HL-60 (cell line): ENCODE data around the gene WWP2.

Experiments used
- DNase-seq, 2 experiments: peaks; one replicate each; pipeline ENCODE4 v3.0.0-alpha.2; 2010 to 2020; ENCODE audit warnings: low read depth in 1 of 2, low spot score in 1 of 2
- H3K27ac ChIP-seq: fragments of 250-450 bp; sonication (Bioruptor Pico); replicated peaks from 2 replicates; pipeline ENCODE4 v1.5.1; 2020; ENCODE audit warnings: mild to moderate bottlenecking, moderate library complexity
- H3K27me3 ChIP-seq: fragments of 250-450 bp; sonication (Bioruptor Pico); 2 replicates; pipeline ENCODE4 v1.5.1; 2021; ENCODE audit warnings: mild to moderate bottlenecking, moderate library complexity; ENCODE audit not compliant: insufficient read depth, poor library complexity, severe bottlenecking
- H3K4me3 ChIP-seq: replicated peaks from 2 replicates; pipeline ENCODE4 v1.5.1; 2011; ENCODE audit warnings: mild to moderate bottlenecking, control low read depth, low read length; ENCODE audit not compliant: insufficient read depth
- GABPA ChIP-seq: IDR thresholded peaks from 2 replicates; pipeline ENCODE4 v1.6.1; 2012; ENCODE audit warnings: low read depth
- POLR2AphosphoS5 ChIP-seq: IDR thresholded peaks from 2 replicates; pipeline ENCODE4 v1.6.1; 2012; ENCODE audit warnings: low read depth
- SPI1 ChIP-seq: IDR thresholded peaks from 2 replicates; pipeline ENCODE4 v1.6.1; 2012; ENCODE audit warnings: low read depth, mild to moderate bottlenecking, borderline replicate concordance
- TF ChIP-seq, protein P1 (sequence below): IDR thresholded peaks from 2 replicates; pipeline ENCODE4 v1.6.1; 2012; ENCODE audit warnings: low read depth; ENCODE audit not compliant: insufficient replicate concordance
- TF ChIP-seq, protein P2 (sequence below): IDR thresholded peaks from one replicate; pipeline ENCODE4 v1.5.1; 2011; ENCODE audit warnings: low read length, control low read depth, inconsistent platforms; ENCODE audit not compliant: insufficient read depth

WWP2 gene

DNA sequence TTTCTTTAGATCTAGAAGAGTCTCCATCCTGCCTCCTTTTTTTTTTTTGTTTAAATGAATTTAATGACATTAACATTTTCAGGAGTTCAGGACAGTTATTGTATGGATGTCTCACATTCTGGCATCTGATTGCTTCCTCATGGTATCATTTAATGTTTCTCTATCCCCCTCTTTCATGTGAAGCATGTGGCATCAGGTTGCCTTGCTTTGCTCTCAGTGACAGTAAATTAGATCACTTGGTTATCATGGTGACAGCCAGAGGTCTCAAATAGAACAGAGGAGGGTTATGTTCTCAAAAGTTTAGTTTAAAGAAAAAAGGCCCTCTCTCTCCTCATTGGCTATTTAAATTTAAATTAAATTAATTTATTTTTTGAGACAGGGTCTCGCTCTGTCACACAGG, 74.1 kb downstream of the WWP2 start:
- no peak for DNase-seq
- Histone ChIP-seq H3K27me3 (no peaks in the 10 kb centered on the region), H3K4me3 (no peak overlapping the region), H3K27ac (no peak overlapping the region)
- TF ChIP-seq, protein P1, sequence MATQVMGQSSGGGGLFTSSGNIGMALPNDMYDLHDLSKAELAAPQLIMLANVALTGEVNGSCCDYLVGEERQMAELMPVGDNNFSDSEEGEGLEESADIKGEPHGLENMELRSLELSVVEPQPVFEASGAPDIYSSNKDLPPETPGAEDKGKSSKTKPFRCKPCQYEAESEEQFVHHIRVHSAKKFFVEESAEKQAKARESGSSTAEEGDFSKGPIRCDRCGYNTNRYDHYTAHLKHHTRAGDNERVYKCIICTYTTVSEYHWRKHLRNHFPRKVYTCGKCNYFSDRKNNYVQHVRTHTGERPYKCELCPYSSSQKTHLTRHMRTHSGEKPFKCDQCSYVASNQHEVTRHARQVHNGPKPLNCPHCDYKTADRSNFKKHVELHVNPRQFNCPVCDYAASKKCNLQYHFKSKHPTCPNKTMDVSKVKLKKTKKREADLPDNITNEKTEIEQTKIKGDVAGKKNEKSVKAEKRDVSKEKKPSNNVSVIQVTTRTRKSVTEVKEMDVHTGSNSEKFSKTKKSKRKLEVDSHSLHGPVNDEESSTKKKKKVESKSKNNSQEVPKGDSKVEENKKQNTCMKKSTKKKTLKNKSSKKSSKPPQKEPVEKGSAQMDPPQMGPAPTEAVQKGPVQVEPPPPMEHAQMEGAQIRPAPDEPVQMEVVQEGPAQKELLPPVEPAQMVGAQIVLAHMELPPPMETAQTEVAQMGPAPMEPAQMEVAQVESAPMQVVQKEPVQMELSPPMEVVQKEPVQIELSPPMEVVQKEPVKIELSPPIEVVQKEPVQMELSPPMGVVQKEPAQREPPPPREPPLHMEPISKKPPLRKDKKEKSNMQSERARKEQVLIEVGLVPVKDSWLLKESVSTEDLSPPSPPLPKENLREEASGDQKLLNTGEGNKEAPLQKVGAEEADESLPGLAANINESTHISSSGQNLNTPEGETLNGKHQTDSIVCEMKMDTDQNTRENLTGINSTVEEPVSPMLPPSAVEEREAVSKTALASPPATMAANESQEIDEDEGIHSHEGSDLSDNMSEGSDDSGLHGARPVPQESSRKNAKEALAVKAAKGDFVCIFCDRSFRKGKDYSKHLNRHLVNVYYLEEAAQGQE = no peak
- TF ChIP-seq GABPA (no peak), POLR2AphosphoS5 (no peak), SPI1 (no peak)
- TF ChIP-seq, protein P2, sequence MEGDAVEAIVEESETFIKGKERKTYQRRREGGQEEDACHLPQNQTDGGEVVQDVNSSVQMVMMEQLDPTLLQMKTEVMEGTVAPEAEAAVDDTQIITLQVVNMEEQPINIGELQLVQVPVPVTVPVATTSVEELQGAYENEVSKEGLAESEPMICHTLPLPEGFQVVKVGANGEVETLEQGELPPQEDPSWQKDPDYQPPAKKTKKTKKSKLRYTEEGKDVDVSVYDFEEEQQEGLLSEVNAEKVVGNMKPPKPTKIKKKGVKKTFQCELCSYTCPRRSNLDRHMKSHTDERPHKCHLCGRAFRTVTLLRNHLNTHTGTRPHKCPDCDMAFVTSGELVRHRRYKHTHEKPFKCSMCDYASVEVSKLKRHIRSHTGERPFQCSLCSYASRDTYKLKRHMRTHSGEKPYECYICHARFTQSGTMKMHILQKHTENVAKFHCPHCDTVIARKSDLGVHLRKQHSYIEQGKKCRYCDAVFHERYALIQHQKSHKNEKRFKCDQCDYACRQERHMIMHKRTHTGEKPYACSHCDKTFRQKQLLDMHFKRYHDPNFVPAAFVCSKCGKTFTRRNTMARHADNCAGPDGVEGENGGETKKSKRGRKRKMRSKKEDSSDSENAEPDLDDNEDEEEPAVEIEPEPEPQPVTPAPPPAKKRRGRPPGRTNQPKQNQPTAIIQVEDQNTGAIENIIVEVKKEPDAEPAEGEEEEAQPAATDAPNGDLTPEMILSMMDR = no peak

DNA sequence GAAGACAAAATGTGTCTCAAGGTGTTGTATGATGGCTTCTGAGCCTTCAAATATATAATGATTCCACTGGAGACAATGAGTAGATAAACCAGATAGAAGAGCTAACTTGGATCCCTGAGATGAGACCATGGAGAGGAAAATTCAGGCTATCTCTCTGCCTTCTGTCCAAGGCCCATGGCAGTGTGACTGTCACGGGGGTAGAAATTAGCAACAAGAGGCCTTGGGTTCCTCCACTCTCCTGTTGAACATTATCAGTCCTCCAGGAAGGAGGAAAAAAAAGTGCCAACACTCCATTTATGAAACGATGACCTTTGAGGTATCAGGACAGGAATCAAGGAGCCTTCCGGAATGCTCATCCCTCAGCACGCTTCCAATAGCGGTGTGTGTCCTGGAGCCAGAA, 75.2 kb downstream of the WWP2 start:
- no peak overlapping the region for H3K27ac ChIP-seq
- H3K4me3 ChIP-seq = no peak overlapping the region
- no peak for DNase-seq
- no peaks in the 10 kb centered on the region for H3K27me3 ChIP-seq
- TF ChIP-seq, protein P2 = no peak
- TF ChIP-seq SPI1 (no peak), GABPA (no peak), POLR2AphosphoS5 (no peak)
- TF ChIP-seq, protein P1 = no peak

DNA sequence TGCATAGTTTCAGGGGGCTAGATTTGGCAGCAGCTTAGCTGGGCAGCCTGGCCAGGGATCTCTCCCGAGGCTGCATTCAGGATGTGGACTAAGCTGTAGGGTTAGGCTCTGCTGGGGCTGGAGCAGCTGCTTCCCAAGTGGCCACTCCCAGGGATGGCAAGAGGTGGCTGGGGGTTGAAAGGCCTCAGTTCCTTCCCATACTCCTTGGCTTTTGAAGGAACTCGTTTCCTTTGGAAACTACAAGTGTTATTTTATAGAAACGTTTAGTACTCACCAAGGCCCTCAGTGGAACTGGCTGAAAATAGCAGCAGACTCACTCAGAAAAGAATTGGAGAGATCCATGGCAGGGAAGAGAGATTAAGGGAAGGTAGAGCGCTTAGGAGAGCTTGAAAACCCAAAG, 76.4 kb downstream of the WWP2 start:
- no peak for DNase-seq
- Histone ChIP-seq H3K27me3 (no peaks in the 10 kb centered on the region), H3K4me3 (no peak overlapping the region), H3K27ac (no peak overlapping the region)
- TF ChIP-seq POLR2AphosphoS5 (no peak), GABPA (no peak), SPI1 (no peak)
- TF ChIP-seq, protein P2 = no peak
- TF ChIP-seq, protein P1 = no peak
